ENCODE data around the gene ADGRF1. TPM values are rescaled to one million over a fixed set of nuclear protein-coding genes. Genes with fewer than 3 reads are reported as not detected.

Gene ADGRF1
- polyA plus RNA-seq, 2 of the 4 experiments (the other 2 are of a cell fraction) = 0.01 TPM; not detected in 1

DNA sequence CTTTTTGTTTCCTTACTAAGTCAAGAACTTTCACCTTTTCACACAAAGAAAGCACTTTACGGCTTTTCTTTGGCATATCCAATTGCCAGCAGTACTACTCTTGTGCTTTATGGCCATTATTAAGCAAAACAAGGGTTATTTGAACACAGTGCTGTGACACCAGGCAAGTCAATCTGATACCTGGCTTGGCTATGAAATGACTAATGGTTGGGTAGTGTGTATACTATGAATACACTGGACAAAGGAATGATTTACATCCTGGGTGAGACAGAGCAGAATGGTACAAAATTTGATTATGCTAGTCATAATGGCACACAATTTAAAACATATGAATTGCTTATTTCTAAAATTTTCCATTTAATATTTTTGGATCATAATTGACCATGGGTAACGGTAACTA lies 22.1 kb upstream of the ADGRF1 start:
- Histone ChIP-seq H3K4me3 (no peak overlapping the region), H3K27ac (no peak overlapping the region), H3K4me2 (no peak overlapping the region), H3K9me3 (no peaks in the 10 kb centered on the region), H3K4me1 (no peaks in the 10 kb centered on the region)
- DNase-seq (ENCODE audit: low read depth in 1 of 2, low spot score in 1 of 2) (no peak), FAIRE-seq (no peak), ATAC-seq (no peak)
- 97% methylated on average over 2 of the region's 2 CpGs for WGBS (ENCODE audit: missing lambda C conversion rate)
- ChIA-PET POLR2A (no interaction called here), CTCF (no interaction called here)
- TF ChIP-seq HEYL (CRISPR knock-in tag; IDR thresholded peaks at IDR 0.05) = no peak
- no peak for TF ChIP-seq HES2 (IDR thresholded peaks at IDR 0.05)
- no peak for TF ChIP-seq JUNB (IDR thresholded peaks at IDR 0.05)
- no peak for TF ChIP-seq RNF2 (IDR thresholded peaks at IDR 0.05; ENCODE audit: borderline replicate concordance, low read depth)
- TF ChIP-seq REST (IDR thresholded peaks at IDR 0.05) = no peak
- no peak for TF ChIP-seq ELK1 (IDR thresholded peaks at IDR 0.05; ENCODE audit: low read depth, low read length)

DNA sequence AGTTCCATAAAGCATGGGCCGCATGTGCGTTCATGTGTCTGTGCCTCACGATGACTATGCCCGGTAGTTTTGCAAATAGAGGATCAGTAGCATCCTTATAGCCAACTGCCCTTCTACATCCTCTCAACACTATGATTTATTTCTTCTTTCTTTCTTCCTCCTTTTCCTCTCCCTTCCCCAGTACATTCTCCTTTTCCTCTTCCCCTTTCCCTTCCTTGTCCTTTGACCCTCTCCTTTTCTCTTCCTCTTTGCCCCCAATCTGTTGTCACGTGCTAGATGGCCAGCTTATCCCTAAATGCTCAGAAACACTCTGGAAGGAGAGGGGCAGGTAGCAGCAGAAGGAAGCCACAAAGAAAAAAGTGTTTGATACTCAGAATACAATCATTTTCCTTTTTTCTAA lies 20.2 kb upstream of the ADGRF1 start:
- DNase-seq (ENCODE audit: low read depth in 1 of 2, low spot score in 1 of 2) (no peak), FAIRE-seq (no peak), ATAC-seq (no peak)
- TF ChIP-seq CBX2 (IDR thresholded peaks at IDR 0.05; ENCODE audit: borderline replicate concordance, low read depth) = no peak
- no peak for TF ChIP-seq MAZ (IDR thresholded peaks at IDR 0.05; ENCODE audit: borderline replicate concordance, low read depth, low read length)
- no peak for TF ChIP-seq GATA3 (IDR thresholded peaks at IDR 0.05; ENCODE audit: borderline replicate concordance)
- no peak for TF ChIP-seq MAX (IDR thresholded peaks at IDR 0.05)
- TF ChIP-seq TFCP2L1 (CRISPR knock-in tag; IDR thresholded peaks at IDR 0.05) = no peak
- no peak for TF ChIP-seq BCL3 (IDR thresholded peaks at IDR 0.05)
- no peak for TF ChIP-seq ZC3H11A (IDR thresholded peaks at IDR 0.05)
- no peak for TF ChIP-seq SMC3 (IDR thresholded peaks at IDR 0.05)
- no peak for TF ChIP-seq CBX8 (IDR thresholded peaks at IDR 0.05)
- TF ChIP-seq ZSCAN20 (CRISPR knock-in tag; IDR thresholded peaks at IDR 0.05) = no peak
- no peak for TF ChIP-seq RFX5 (IDR thresholded peaks at IDR 0.05)
- TF ChIP-seq ATOH8 (CRISPR knock-in tag; IDR thresholded peaks at IDR 0.05; ENCODE audit: low read depth) = no peak
- TF ChIP-seq, protein P1, sequence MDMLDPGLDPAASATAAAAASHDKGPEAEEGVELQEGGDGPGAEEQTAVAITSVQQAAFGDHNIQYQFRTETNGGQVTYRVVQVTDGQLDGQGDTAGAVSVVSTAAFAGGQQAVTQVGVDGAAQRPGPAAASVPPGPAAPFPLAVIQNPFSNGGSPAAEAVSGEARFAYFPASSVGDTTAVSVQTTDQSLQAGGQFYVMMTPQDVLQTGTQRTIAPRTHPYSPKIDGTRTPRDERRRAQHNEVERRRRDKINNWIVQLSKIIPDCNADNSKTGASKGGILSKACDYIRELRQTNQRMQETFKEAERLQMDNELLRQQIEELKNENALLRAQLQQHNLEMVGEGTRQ (IDR thresholded peaks at IDR 0.05) = no peak
- TF ChIP-seq SREBF2 (IDR thresholded peaks at IDR 0.05) = no peak
- TF ChIP-seq EP300 (IDR thresholded peaks at IDR 0.05) = no peak
- TF ChIP-seq HES2 (IDR thresholded peaks at IDR 0.05) = no peak
- TF ChIP-seq CHD4 (IDR thresholded peaks at IDR 0.05; ENCODE audit: borderline replicate concordance) = no peak
- no peak for TF ChIP-seq HEYL (CRISPR knock-in tag; IDR thresholded peaks at IDR 0.05)
- ChIA-PET CTCF (interaction anchor here (0.5 to 0.7 kb wide), 2 partner anchors 15 to 264 kb away, joined by 3 read pairs; no protein-coding TSS in a partner anchor), POLR2A (no interaction called here)
- Histone ChIP-seq H3K4me2 (no peak overlapping the region), H3K27ac (no peak overlapping the region), H3K9me3 (no peaks in the 10 kb centered on the region), H3K4me1 (0 out of 3 replicates have a peak, but pooled peaks cover 3% of the 10 kb centered on the region), H3K4me3 (no peak overlapping the region)
- WGBS (ENCODE audit: missing lambda C conversion rate) = 80% methylated on average over 5 of the region's 5 CpGs

Data from A549 (cell line).